ENCODE data around the gene FAAH.

Gene FAAH

GRCh38 chr1:46379996-46380395 is 14.1 kb upstream of the FAAH start:
- FAIRE-seq (no peak), DNase-seq (ENCODE audit: insufficient read length, low spot score) (no peak)
- no peak for TF ChIP-seq POLR2A (IDR thresholded peaks at IDR 0.05; ENCODE audit: low read depth, low read length)

GRCh38 chr1:46380508-46380907 is 13.6 kb upstream of the FAAH start:
- DNase-seq (ENCODE audit: insufficient read length, low spot score) (no peak), FAIRE-seq (no peak)
- TF ChIP-seq POLR2A (IDR thresholded peaks at IDR 0.05; ENCODE audit: low read depth, low read length): no peak

- no peak for DNase-seq (ENCODE audit: insufficient read length, low spot score)
- TF ChIP-seq POLR2A (IDR thresholded peaks at IDR 0.05; ENCODE audit: low read depth, low read length): no peak
- no peak for FAIRE-seq
Observed at GRCh38 chr1:46393510-46393909, 607 bp upstream of the FAAH start.

GRCh38 chr1:46394872-46395465 is 852 bp downstream of the FAAH start:
- DNase-seq (ENCODE audit: insufficient read length, low spot score) (no peak), FAIRE-seq (no peak)
- no peak for TF ChIP-seq POLR2A (IDR thresholded peaks at IDR 0.05; ENCODE audit: low read depth, low read length)

- DNase-seq (ENCODE audit: insufficient read length, low spot score) (no peak), FAIRE-seq (no peak)
- TF ChIP-seq POLR2A (IDR thresholded peaks at IDR 0.05; ENCODE audit: low read depth, low read length): no peak
Observed at GRCh38 chr1:46396441-46397398, 2.6 kb downstream of the FAAH start.

- no peak for FAIRE-seq
- no peak for TF ChIP-seq POLR2A (IDR thresholded peaks at IDR 0.05; ENCODE audit: low read depth, low read length)
- DNase-seq (ENCODE audit: insufficient read length, low spot score): no peak
Observed at GRCh38 chr1:46399307-46399706, 5.2 kb downstream of the FAAH start.

- no peak for TF ChIP-seq POLR2A (IDR thresholded peaks at IDR 0.05; ENCODE audit: low read depth, low read length)
- DNase-seq (ENCODE audit: insufficient read length, low spot score) (no peak), FAIRE-seq (no peak)
Observed at GRCh38 chr1:46400421-46400820, 6.3 kb downstream of the FAAH start.

GRCh38 chr1:46401154-46401913 is 7.2 kb downstream of the FAAH start:
- no peak for DNase-seq (ENCODE audit: insufficient read length, low spot score)
- TF ChIP-seq POLR2A (IDR thresholded peaks at IDR 0.05; ENCODE audit: low read depth, low read length): no peak
- no peak for FAIRE-seq

GRCh38 chr1:46401964-46402626 is 8.0 kb downstream of the FAAH start:
- TF ChIP-seq POLR2A (IDR thresholded peaks at IDR 0.05; ENCODE audit: low read depth, low read length): no peak
- DNase-seq (ENCODE audit: insufficient read length, low spot score): peak; percentile 76
- peak; percentile 75 for FAIRE-seq

- TF ChIP-seq POLR2A (IDR thresholded peaks at IDR 0.05; ENCODE audit: low read depth, low read length): no peak
- FAIRE-seq: no peak
- DNase-seq (ENCODE audit: insufficient read length, low spot score): no peak
Observed at GRCh38 chr1:46403916-46404315, 9.8 kb downstream of the FAAH start.

- FAIRE-seq (no peak), DNase-seq (ENCODE audit: insufficient read length, low spot score) (no peak)
- no peak for TF ChIP-seq POLR2A (IDR thresholded peaks at IDR 0.05; ENCODE audit: low read depth, low read length)
Observed at GRCh38 chr1:46404482-46405196, 10.5 kb downstream of the FAAH start.

- FAIRE-seq (no peak), DNase-seq (ENCODE audit: insufficient read length, low spot score) (no peak)
- TF ChIP-seq POLR2A (IDR thresholded peaks at IDR 0.05; ENCODE audit: low read depth, low read length): no peak
Observed at GRCh38 chr1:46405197-46405555, 11.1 kb downstream of the FAAH start.

GRCh38 chr1:46405724-46406123 is 11.6 kb downstream of the FAAH start:
- no peak for FAIRE-seq
- TF ChIP-seq POLR2A (IDR thresholded peaks at IDR 0.05; ENCODE audit: low read depth, low read length): no peak

More at GRCh38 chr1:46405724-46406123, 11.6 kb downstream of the FAAH start:
- DNase-seq (ENCODE audit: insufficient read length, low spot score): no peak
